Endothelial cell (in vitro differentiated cells): ENCODE measurements around the gene OR4C12. TPM values are rescaled to one million over a fixed set of nuclear protein-coding genes. Genes with fewer than 3 reads are reported as not detected.
"Not testable (repeated sequence)": the region's sequence is repeated elsewhere in the genome, so short reads cannot be mapped to it uniquely, and the experiment has no call there.

Source experiments
- DNase-seq: peaks from one replicate; pipeline ENCODE4 v3.0.0; 2021; ENCODE audit warnings: low spot score
- H3K27ac Mint-ChIP-seq: one replicate; pipeline ENCODE4 v1.8.0; 2021; ENCODE audit warnings: mixed read lengths, inconsistent platforms; ENCODE audit not compliant: unreplicated experiment
- H3K27me3 Mint-ChIP-seq: one replicate; pipeline ENCODE4 v1.8.0; 2021; ENCODE audit warnings: mild to moderate bottlenecking, moderate library complexity, mixed read lengths, inconsistent platforms; ENCODE audit not compliant: unreplicated experiment
- H3K36me3 Mint-ChIP-seq: one replicate; pipeline ENCODE4 v1.8.0; 2021; ENCODE audit warnings: mild to moderate bottlenecking, low read depth, mixed read lengths, inconsistent platforms; ENCODE audit not compliant: unreplicated experiment
- H3K4me1 Mint-ChIP-seq: one replicate; pipeline ENCODE4 v1.8.0; 2021; ENCODE audit warnings: mild to moderate bottlenecking, mixed read lengths, inconsistent platforms; ENCODE audit not compliant: unreplicated experiment
- H3K4me3 Mint-ChIP-seq: one replicate; pipeline ENCODE4 v1.8.0; 2021; ENCODE audit warnings: mild to moderate bottlenecking, mixed read lengths, inconsistent platforms; ENCODE audit not compliant: unreplicated experiment
- H3K9me3 Mint-ChIP-seq: one replicate; pipeline ENCODE4 v1.8.0; 2021; ENCODE audit warnings: mixed read lengths, inconsistent platforms; ENCODE audit not compliant: unreplicated experiment
- long read RNA-seq: library from polyadenylated mRNA; unstranded; transcript quantifications from one replicate; pipeline ENCODE4 v2.0.0, GENCODE V29; 2020; ENCODE audit not compliant: unreplicated experiment
- total RNA-seq: library from RNA; stranded (reverse); fragmentation: NEBNext Ultra II Directional; extraction: Animal tissue kit (Norgen Biotek cat#: 25700); gene quantifications from one replicate; pipeline ENCODE4 v1.2.1, GENCODE V29; 2021; ENCODE audit not compliant: unreplicated experiment
- TF ChIP-seq, protein P1 (sequence below): fragments of 200-600 bp; sonication (generic); IDR thresholded peaks from one replicate; pipeline ENCODE4 v1.5.0; 2021; ENCODE audit warnings: antibody characterized with exemption; ENCODE audit not compliant: unreplicated experiment

Gene OR4C12
- not detected for total RNA-seq
- long read RNA-seq, result 0 reads

DNA sequence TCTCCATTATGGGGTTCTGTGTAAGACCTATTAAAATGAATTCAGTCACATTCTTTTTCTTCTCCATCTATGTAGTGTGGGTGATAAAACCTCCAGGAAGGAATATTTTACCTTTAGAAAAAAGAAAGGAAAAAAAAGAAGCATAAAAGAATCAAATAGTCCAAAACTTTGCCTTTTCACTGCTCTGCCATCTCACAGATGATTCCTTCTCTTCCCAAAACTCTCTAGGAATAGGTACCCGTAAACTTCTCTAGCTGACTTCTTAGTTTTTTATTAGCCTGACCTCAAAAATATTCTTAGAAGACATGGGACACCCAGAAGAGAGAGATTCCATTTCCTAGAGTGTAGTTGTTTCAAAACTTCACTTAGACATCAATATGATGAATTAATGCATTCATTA lies at the start of gene OR4C12:
TSS of gene OR4C12 (minus strand) at position 101 of the 400 bp plus-strand sequence. CDS start at position 67, 34 bp downstream.
- H3K27me3 Mint-ChIP-seq, H3K36me3 Mint-ChIP-seq, DNase-seq, H3K27ac Mint-ChIP-seq, H3K4me3 Mint-ChIP-seq, H3K4me1 Mint-ChIP-seq: not testable (repeated sequence)
- peaks cover 23% of the 10 kb centered on the region for H3K9me3 Mint-ChIP-seq

DNA sequence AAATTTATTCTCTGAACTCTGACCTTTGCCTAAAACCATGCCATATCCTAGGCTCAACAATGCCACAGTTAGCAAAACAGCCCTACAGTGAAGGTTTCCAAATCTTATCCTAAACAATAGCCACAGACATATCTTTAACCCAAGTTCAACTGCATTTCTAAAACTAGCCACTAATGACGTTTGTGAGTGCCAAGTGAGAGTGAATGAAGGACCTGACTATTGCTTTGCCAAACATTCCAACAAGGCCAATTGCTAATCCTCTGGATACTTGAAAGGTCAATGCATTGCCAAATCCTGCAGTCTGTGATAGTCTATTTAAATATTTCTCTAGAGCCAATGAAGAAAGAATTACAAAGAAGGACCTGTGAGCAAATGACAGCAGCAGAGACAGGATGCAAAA lies 47.9 kb upstream of the OR4C12 start:
- peaks cover 11% of the 10 kb centered on the region for H3K36me3 Mint-ChIP-seq
- H3K4me3 Mint-ChIP-seq, result no peak overlapping the region
- H3K27ac Mint-ChIP-seq, result no peak overlapping the region
- DNase-seq, result no peak
- peaks cover 37% of the 10 kb centered on the region for H3K9me3 Mint-ChIP-seq
- peaks cover 10% of the 10 kb centered on the region for H3K27me3 Mint-ChIP-seq
- H3K4me1 Mint-ChIP-seq, result no peaks in the 10 kb centered on the region
- TF ChIP-seq, protein P1, sequence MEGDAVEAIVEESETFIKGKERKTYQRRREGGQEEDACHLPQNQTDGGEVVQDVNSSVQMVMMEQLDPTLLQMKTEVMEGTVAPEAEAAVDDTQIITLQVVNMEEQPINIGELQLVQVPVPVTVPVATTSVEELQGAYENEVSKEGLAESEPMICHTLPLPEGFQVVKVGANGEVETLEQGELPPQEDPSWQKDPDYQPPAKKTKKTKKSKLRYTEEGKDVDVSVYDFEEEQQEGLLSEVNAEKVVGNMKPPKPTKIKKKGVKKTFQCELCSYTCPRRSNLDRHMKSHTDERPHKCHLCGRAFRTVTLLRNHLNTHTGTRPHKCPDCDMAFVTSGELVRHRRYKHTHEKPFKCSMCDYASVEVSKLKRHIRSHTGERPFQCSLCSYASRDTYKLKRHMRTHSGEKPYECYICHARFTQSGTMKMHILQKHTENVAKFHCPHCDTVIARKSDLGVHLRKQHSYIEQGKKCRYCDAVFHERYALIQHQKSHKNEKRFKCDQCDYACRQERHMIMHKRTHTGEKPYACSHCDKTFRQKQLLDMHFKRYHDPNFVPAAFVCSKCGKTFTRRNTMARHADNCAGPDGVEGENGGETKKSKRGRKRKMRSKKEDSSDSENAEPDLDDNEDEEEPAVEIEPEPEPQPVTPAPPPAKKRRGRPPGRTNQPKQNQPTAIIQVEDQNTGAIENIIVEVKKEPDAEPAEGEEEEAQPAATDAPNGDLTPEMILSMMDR, result no peak

DNA sequence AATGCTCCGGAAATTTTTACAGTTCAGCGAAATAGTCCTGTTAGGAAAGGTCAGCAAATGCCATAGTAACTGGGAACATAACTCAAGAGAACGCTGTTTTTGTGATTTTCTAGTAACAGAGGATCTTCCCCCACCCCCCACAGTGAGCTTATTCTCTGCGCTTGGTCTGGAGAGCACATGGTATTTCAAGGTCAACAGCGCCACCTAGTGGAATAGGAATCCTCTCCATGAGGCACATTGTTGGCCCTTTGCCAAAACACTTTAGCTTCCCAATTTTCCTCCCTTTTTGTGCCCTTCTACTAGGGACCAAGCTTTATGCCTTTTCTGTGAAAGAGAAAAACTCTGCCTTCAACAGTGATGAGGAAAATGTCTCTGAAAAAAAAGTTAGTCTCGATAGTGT lies 13.2 kb upstream of the OR4C12 start:
- Mint-ChIP-seq H3K27ac (no peak overlapping the region), H3K4me3 (no peak overlapping the region), H3K27me3 (no peaks in the 10 kb centered on the region), H3K36me3 (no peaks in the 10 kb centered on the region), H3K4me1 (no peaks in the 10 kb centered on the region), H3K9me3 (peaks cover 10% of the 10 kb centered on the region)
- TF ChIP-seq, protein P1, result peak; percentile 50
- DNase-seq, result peak; percentile 13

DNA sequence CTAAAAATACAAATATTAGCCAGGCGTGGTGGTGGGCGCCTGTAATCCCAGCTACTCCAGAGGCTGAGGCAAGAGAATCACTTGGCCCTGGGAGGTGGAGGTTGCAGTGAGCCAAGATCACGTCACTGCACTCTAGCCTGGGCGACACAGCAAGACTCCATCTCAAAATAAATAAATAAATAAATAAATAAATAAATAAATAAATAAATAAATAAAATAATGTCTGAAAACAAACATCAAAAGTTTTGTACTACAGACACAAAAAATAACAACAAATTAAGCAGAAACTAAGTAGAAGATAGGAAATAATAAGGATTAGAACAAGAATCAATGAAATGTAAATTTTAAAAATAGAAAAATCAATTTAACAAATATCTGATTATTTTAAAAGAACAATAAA lies 8.9 kb downstream of the OR4C12 start:
- H3K27ac Mint-ChIP-seq, DNase-seq, H3K4me3 Mint-ChIP-seq, H3K36me3 Mint-ChIP-seq, H3K4me1 Mint-ChIP-seq, H3K27me3 Mint-ChIP-seq: not testable (repeated sequence)
- H3K9me3 Mint-ChIP-seq, result peaks cover 17% of the 10 kb centered on the region

DNA sequence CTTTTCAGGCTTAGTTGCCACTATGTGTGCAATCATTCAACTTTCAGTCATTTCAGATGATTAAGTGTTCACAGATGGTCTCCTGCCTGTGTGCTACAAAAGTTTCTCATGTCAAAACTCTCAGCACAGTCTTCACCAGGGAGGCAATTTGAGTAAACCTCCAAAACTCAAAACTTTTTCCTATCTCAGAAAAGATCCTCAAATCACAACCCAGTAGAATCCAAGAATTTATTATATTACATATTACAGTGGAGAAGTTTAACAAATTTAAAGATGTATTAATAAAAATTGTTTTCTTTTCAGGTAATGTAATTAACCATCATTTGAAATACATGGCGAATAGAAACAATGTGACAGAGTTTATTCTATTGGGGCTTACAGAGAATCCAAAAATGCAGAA lies 30.2 kb downstream of the OR4C12 start, which contains the start of gene OR4C13:
TSS of gene OR4C13 (plus strand) at position 301 of the 400 bp plus-strand sequence. CDS start at position 333, 32 bp downstream.
- TF ChIP-seq, protein P1, result no peak
- H3K4me1 Mint-ChIP-seq, result no peaks in the 10 kb centered on the region
- H3K27me3 Mint-ChIP-seq, result no peaks in the 10 kb centered on the region
- no peak for DNase-seq
- H3K9me3 Mint-ChIP-seq, result peaks cover 29% of the 10 kb centered on the region
- no peak within 1 kb of the TSS for H3K4me3 Mint-ChIP-seq
- peaks cover 4% of the 10 kb centered on the region for H3K36me3 Mint-ChIP-seq
- no peak within 1 kb of the TSS for H3K27ac Mint-ChIP-seq

DNA sequence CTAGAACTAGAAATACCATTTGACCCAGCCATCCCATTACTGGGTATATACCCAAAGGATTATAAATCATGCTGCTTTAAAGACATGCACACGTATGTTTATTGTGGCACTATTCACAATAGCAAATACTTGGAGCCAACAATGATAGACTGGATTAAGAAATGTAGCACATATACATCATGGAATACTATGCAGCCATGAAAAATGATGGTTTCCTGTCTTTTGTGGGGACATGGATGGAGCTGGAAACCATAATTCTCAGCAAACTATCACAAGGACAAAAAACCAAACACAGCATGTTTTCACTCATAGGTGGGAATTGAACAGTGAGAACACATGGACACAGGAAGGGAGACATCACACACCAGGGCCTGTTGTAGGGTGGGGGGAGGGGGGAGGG lies 33.6 kb downstream of the OR4C12 start:
- not testable (repeated sequence) for H3K27me3 Mint-ChIP-seq, H3K36me3 Mint-ChIP-seq, H3K4me1 Mint-ChIP-seq, DNase-seq, H3K27ac Mint-ChIP-seq, H3K4me3 Mint-ChIP-seq
- peaks cover 20% of the 10 kb centered on the region for H3K9me3 Mint-ChIP-seq

Other genes starting within 250 kb of the OR4C12 start
- gene OR4C13, start 30.1 kb downstream of the OR4C12 start, total RNA-seq, result not detected
- gene OR4C45, start 50.3 kb upstream of the OR4C12 start, total RNA-seq, result not detected